Right ventricle myocardium superior (tissue), 1 donor: ENCODE results near the gene KBTBD8. TPM values are rescaled to one million over a fixed set of nuclear protein-coding genes. Genes with fewer than 3 reads are reported as not detected.
A peak's percentile ranks its signal among the peaks of the same experiment; 100 is the strongest.

Experiments used
- ATAC-seq: fragments of 200-7000 bp; cut with Tn5 transposase; one replicate; pipeline ENCODE4 v1.9.1; 2020; ENCODE audit warnings: mild to moderate bottlenecking; ENCODE audit not compliant: poor library complexity
- DNase-seq: peaks from one replicate; pipeline ENCODE4 v3.0.0-alpha.2; 2020
- intact Hi-C: fragments of 100-400 bp; cut with DNase I; formaldehyde crosslinking; loops from one replicate; pipeline ENCODE4 v1.11.2; 2022
- total RNA-seq: library from RNA; stranded (reverse); fragmentation: NEBNext Ultra II Directional; extraction: Animal tissue kit (Norgen Biotek cat#: 25700); gene quantifications from one replicate; pipeline ENCODE4 v1.2.1, GENCODE V29; 2021
- donor health status: DM: no; HTN: yes; CAD: no; lungs with severe emphysema.

KBTBD8 gene
- total RNA-seq, 1 donor from 2014 or later = 4.2 TPM

DNA sequence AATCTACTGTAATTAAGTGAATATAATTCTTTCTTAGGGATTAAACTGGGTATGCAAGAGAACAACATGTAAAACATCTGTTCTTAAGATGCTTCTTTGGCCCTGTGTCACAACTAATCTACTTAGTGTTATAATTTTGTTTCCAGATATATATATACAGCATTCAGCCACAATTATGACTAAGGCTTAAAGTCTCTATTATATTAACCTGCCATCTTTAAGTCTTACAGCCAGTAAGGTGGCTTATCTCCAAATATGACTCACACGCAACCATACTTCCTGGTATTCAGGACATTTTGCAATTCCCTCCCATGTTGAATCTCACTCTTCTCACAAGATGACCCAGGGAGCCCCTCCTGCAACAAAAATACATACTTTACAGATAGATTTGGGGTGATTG, 6.6 kb upstream of the KBTBD8 start:
- no peak for DNase-seq
- no peak for ATAC-seq
- intact Hi-C loops = loop anchor here (5.0 kb wide), 1 partner anchor 41 kb away; no protein-coding TSS in a partner anchor

DNA sequence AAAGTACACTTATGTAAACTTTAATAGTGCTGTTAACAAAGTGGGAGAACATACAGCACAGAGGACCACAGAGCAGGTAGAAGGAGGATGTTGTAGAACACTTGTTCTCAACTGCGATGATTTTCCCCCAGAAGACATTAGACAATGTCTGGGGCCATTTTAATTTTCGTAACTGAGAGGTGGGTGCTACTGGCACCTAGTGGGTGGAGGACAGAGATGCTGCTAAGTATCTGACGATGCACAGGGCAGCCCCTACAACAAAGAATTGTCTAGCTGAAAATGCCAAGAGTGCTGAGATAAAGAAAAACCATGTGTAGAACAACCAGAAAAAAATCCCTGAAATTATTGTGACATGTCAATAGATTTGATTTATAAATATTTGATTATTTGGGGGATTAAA, 5.0 kb upstream of the KBTBD8 start:
- DNase-seq (no peak), ATAC-seq (no peak)
- intact Hi-C loops = loop anchor here (5.0 kb wide), 1 partner anchor 39 kb away; no protein-coding TSS in a partner anchor

DNA sequence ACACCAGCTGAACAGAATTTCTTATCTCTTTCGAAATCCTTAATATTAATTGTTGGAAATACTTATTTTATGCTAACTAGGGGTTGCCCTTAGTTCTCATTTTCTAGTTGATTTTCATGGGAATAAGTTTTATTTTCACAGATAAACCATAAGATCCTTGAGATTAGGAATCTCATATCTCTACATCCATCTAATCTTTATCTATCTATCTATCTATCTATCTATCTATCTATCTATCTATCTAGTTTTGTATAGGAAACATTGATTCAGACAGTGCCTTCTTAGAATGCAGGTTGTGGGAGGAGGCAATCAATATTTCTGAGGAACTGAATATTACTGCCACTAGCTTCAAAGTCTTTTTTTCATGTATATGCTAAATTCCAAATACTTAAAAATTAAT, 3.5 kb upstream of the KBTBD8 start:
- ATAC-seq = no peak
- intact Hi-C loops = loop anchor here (5.0 kb wide), 1 partner anchor 38 kb away; no protein-coding TSS in a partner anchor
- no peak for DNase-seq

DNA sequence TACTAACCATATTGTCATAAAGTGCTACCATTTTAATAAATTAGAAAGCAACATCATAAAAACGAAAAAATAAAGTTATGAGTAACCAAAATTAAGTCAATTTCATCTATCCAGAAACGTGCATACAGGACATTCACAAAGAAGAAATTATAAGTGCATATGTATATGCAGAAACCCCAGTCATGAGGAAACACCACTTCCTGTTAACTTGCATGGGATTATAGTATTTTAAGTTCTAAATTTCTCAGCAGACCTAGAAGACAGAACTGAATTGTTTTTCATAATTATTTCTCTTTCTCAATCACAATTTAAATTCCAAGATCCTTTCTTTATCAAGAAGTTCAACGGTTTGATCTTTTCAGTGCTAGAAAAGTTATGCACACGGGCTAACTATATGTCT, 1.4 kb upstream of the KBTBD8 start:
- ATAC-seq (no peak), DNase-seq (no peak)
- intact Hi-C loops = no loop called here

DNA sequence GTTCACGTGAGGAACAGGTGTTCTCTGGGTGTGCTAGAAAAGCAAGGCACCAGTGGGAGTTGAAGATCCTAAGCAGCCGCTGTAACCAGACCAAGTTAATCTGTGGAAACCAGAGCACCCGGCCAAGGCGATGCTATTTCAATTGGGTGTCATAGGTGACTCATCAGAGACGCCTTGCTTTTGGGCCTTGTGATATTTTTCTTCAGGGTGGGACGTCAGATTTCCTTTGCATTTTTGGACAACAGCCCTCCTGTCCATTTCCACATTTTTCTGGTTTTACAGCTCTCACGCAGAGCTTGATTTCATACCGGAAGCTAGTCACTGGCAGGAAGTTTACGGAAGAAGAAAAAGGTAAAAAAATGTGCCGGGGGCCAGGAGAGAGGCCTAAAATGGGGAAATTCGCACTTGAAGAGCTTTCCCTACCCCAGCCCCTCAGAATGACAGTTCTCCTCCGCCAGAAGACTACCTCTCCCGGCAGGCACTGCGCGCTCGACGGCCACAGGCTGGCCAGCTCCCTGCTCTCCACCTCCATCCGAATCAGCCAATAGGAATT, 471 bp upstream of the KBTBD8 start:
- no peak for ATAC-seq
- DNase-seq = no peak
- intact Hi-C loops = no loop called here

DNA sequence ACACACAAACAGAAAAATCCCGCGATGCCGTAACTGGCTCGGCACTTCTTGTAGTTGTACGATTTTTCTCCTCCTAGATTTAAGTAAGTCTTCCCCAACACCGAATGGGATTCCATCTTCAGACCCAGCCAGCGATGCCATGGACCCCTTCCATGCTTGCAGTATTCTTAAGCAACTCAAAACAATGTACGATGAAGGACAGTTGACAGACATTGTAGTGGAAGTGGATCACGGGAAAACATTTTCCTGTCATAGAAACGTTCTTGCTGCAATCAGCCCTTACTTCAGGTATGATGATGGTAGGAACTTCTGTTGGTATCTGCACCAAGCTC, 763 bp downstream of the KBTBD8 start:
- DNase-seq (no peak), ATAC-seq (no peak)
- intact Hi-C loops = no loop called here

DNA sequence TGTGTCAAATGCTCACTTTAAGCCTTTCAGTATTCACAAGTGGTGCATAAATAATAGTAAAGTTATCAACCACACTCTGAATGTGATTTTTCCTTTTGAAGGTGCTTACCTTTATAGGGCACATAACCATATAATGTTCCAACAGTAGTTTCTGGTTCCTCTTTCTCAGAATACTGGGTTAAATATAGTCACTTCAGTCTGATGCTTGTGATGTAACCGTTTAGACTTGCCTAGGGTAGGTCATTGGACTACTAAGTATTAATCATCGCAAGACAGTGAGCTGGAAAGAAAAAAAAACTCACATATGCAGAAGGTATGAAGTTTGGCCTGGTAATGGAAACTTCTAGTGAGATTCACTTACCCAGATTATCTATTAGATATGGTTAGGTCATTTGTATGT, 1.9 kb downstream of the KBTBD8 start:
- ATAC-seq (no peak), DNase-seq (no peak)
- intact Hi-C loops = no loop called here

DNA sequence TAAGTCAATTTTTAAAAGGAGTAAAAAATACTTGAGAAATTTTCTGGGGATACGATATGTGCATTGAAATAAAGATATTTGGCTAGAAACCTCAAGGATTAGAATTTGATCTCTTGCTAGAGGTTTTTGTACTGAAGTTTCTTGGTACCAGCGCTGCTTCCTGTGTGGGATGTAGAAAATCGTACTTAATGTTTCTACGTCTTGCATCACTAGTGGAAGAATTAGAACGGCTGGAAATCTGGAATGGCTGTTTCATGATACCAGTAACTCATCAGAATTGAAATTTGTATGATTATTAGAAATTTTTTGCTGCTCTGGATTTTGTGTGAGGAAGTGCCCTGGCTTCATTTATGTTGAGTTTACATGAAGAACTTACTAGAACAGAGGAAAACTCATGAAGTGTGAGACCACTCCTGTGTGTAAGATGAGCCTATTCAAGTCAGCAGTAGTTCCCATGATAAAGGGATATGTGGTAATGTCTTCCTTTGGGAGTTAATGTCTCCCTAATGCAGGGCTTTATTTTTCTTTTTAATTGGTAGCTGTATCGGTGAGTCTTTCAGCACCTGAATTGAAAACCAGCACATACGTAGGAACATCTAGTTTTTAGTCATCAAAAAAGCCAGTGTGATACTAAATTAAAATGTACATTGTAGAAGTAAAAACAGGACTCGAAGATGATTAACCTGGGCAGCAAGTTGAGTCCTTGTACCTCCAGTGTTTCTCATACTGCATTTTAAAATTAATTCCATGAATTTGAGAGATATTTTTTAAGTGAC, 3.2 kb downstream of the KBTBD8 start:
- no peak for DNase-seq
- intact Hi-C loops = no loop called here
- no peak for ATAC-seq

DNA sequence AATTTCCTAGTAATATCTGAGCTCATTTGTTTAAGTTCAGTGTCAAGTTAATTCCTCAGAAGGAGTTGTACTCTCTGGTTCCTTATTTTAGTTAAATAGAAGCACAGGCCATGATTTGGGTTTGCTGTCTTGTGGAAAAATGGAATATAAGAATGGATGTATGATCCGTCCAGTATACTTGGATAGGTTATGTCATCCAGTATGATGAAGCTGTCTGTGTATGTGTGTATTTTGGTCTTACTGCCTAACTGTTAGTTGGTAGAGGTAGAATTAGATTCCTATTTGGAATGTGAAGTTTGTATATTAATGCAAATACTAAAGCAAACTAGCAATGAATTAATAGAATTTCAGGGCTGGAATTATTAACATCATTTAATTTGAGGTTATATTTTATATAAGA, 7.9 kb downstream of the KBTBD8 start:
- intact Hi-C loops = no loop called here
- DNase-seq = no peak
- ATAC-seq = peak; percentile 45

DNA sequence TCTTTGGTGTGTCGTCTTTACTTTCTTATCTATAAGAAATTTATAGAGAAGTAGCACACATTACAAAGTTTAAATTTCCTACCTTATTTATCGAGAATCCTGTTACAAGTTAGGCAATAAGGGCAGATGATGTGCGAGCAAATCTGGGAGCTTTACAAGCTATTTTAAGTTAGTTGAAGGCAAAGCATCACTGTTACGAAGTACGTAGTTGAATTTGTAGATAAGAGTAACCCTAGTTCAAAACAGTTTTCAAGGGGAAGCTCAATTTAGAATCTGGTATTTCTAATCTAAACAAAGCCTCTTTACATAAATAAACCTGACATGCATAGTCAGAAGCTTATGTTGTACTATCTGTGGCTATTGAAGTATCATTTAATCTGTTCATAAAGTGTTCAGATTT, 8.4 kb downstream of the KBTBD8 start:
- DNase-seq = no peak
- ATAC-seq = peak; percentile 79
- intact Hi-C loops = no loop called here

DNA sequence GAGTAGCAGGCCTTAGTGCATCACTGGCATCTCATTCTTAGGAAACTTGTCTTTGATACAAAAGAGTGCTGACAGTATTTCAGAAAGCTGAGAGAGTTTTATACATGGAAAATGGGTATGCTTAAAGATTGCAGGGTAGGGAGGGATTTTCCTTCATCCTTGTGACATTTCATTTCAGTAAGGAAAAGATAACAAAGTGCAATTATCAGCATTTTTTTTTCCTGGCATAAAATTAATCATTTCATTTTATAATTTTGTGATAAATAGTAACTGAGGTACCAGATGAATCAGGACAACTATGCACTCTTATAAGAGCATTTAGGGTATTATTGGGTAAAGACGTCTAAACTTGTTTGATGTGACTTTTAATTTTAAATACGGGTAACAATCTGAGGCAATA, 10.3 kb downstream of the KBTBD8 start:
- DNase-seq (no peak), ATAC-seq (no peak)
- intact Hi-C loops = no loop called here

DNA sequence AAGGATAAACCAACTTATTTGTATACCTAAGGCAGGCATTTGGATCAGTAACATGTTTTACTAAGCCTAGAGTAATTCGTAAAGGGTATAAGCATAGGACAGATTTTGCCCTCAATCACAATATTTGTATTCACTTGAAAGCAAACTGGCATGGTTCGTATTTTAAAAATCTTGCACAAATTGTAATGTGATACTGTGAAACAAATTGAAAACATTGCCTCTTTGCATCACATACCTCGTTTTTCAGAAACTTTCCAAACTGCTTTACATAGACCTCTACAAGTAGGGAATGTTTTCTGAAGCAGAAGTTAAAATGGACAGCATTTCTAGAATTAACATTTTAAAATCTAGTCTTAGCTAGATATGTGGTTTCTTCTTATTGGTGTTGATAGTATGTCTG, 11.6 kb downstream of the KBTBD8 start:
- intact Hi-C loops = no loop called here
- DNase-seq (no peak), ATAC-seq (no peak)

DNA sequence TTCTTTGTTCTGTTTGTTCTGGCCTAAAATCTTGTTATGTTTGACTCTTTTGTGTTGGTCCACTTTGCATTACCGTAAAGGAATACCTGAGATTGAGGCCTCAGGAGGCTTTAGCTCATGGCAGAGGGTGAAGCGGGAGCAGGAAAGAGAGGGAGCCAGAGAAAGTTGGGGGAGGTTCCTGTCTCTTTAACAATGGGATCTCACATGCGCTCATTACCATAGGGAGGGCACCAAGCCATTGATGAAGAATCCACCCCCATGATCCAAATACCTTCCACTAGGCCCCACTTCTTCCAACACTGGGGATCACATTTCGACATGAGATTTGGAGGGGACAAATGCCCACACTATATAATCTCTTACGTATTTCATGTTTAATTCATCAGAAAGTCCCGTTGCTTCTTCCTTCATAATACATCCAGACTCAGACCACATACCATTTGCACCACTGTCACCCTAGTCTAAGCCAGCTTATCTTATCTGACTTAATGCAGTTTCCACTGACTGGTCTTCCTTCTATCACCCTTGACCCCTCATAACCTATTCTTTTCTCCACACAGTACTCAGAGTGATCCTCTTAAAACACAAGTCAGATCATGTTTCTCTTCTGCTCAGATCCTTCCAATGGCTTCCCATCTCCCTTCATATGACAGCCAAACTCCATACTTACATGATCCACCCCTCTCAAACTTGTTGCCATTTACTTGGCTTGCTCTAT, 13.5 kb downstream of the KBTBD8 start:
- intact Hi-C loops = no loop called here
- DNase-seq (no peak), ATAC-seq (no peak)

DNA sequence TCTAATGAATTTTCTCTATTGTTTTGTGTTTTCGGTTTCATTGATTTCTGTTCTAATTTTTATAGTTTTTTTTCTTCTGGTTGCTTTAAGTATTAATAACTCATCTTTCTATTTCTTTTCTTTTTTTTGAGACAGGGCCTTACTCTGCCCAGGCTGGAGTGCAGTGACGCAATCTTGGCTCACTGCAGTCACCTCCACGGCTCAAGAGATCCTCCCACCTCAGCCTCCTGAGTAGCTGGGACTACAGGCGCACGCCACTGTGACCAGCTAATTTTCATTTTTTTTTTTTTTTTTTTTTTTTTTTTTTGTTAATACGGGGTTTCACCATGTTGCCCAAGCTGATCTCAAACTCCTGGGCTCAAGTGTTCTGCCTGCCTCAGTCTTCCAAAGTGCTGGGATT, 14.5 kb downstream of the KBTBD8 start:
- no peak for ATAC-seq
- intact Hi-C loops = no loop called here

DNA sequence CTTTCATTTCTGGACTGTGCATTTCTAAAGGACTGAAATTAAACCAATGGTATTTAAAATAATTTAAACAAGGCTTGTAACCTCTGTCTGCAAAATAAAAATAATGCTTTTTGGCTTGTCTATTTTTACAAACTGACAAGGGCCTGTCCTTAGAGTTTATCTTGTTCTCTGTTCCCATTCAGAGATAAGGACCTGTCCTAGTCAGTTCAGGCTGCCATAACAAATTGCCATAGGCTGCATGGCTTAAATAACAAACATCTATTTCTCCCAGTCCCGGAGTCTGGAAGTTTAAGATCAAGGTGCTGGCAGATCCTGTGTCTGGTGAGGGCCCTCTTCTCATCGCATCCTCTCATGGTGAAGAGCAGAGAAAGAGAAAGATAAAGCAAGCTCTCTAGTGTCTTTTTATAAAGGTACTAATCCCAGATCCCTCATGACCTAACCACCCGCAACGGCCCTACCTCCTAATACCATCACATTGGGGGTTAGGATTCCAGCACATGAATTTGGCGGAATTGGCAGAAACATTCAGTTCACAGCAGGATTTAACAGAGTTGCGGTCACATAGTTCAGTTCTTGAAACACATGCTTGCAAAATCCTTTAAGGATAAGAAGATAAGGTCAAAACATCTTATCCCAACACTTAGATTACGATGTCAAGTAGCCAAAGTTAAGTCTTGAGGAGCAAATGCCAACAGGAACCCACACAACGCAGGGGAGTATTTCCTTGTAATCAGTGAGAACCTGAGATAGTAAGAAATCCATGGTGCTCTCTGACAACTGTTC, 17.8 kb downstream of the KBTBD8 start:
- ATAC-seq (peak; percentile 61), DNase-seq (no peak)
- intact Hi-C loops = no loop called here

More for the DNA sequence above, 14.5 kb downstream of the KBTBD8 start:
- no peak for DNase-seq

DNA sequence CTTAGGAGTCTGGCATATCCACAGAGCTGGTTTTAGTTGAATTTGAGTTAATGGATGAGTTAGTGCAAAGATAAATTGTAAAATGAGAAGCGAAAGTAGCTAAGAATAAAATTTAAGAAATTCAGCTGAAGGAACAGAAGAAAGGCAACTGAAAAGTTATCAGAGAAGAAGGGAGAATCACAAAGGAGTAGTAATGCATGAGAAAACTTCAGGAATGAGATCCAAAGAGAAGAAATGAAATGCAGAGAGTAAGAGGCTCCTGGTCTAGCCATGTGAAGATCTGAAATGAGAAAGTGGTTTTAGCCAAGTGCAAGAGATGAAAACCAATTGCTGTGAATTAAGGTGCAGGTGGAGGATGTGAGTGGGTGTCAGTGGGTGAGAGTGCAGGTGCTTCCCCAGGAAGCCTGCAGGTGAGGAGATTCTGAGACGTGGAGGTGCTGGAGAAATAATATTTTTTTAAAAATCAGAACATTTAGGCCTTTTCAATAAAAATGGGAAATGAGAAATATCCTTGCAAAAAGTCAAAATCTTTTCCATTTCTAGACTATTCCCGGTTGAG, 18.5 kb downstream of the KBTBD8 start:
- ATAC-seq = no peak
- intact Hi-C loops = no loop called here
- DNase-seq = no peak

DNA sequence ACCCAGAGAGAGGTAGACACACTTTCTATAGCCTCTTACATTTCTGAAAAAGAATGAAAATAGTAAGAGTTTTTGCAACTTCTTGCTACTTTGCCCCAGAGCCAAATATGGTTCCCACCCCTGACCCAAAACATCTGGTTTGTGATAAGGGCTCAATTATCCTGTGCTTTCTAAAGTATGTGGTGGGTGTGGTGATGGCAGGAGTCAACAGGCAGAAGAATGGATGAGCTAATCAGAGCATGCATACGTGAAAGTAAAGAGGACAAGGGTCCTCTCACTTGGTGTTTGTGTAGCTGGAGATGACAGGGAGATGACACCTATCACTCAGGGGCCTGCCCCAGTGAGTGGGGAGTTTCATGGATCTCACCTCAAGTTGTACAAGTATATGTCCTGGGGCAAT, 19.1 kb downstream of the KBTBD8 start:
- ATAC-seq = no peak
- intact Hi-C loops = no loop called here
- no peak for DNase-seq

DNA sequence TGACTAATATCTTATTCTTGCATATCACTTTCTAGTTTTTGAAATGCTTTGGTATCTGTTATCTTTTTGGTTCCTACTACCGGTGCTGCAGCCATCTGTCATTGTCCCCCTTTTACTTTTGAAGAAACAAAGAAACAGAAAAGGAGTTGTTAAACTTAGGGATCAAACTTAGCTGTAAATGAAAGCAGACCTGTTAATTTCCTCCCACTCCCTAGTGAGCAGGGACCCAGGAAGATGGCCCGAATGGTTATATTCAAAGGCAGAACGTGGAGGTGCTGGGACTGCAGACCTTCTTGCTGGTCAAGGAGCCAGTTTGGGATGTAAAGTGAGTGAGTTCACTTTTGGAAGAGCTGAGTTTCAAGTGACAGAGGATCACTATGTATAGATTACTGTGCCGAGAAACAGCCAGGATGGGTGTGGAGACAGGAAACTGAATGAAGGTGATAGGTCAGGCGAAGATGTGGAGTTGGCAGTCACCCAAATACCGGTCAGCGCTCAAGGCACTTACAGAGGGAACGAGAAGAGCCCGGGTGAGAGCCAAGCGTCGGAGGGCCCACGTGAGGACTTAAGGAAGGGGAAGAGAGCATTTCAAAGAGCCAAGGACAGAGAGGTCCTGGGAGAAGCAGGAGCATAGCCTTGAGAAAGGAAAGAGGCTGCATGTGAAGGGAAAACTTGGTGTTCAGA, 20.1 kb downstream of the KBTBD8 start:
- intact Hi-C loops = no loop called here
- ATAC-seq (peak; percentile 87), DNase-seq (peak; percentile 75)
